GM12865 (cell line): Measurements from ENCODE around the gene NET1.

Experiments
- DNase-seq: peaks from one replicate; pipeline ENCODE4 v3.0.0; 2010; ENCODE audit warnings: low read depth
- H3K4me3 ChIP-seq: 2 replicates; pipeline ENCODE4 v1.5.1; 2011; ENCODE audit warnings: mild to moderate bottlenecking, low read depth, low read length, control low read depth
- TF ChIP-seq, protein P1 (sequence below): IDR thresholded peaks from 2 replicates; pipeline ENCODE4 v1.5.1; 2011; ENCODE audit warnings: low read length, control low read depth, low read depth, inconsistent platforms; ENCODE audit not compliant: insufficient read depth; ENCODE audit errors: missing control alignments

NET1 gene

DNA sequence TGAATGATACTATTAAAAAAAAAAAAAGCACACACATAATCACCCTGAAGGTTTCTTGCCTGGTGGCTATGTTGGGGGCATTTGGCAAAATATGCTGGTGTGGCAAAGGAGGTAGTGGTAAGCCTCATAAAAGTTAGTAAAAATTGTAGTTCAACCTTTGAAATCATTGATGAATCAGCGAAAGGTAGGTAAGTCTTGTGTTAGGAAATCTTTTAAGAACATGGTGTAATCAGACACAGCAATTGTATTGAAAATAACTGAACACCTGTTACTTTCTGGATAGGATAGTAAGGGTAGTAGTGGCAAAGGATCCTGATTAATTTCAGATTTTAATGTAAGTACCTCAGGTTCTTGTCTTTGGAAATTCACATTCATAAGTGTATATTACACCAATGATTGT lies 46.1 kb downstream of the NET1 start:
- no peak overlapping the region for H3K4me3 ChIP-seq
- TF ChIP-seq, protein P1, sequence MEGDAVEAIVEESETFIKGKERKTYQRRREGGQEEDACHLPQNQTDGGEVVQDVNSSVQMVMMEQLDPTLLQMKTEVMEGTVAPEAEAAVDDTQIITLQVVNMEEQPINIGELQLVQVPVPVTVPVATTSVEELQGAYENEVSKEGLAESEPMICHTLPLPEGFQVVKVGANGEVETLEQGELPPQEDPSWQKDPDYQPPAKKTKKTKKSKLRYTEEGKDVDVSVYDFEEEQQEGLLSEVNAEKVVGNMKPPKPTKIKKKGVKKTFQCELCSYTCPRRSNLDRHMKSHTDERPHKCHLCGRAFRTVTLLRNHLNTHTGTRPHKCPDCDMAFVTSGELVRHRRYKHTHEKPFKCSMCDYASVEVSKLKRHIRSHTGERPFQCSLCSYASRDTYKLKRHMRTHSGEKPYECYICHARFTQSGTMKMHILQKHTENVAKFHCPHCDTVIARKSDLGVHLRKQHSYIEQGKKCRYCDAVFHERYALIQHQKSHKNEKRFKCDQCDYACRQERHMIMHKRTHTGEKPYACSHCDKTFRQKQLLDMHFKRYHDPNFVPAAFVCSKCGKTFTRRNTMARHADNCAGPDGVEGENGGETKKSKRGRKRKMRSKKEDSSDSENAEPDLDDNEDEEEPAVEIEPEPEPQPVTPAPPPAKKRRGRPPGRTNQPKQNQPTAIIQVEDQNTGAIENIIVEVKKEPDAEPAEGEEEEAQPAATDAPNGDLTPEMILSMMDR, result no peak
- DNase-seq, result no peak

DNA sequence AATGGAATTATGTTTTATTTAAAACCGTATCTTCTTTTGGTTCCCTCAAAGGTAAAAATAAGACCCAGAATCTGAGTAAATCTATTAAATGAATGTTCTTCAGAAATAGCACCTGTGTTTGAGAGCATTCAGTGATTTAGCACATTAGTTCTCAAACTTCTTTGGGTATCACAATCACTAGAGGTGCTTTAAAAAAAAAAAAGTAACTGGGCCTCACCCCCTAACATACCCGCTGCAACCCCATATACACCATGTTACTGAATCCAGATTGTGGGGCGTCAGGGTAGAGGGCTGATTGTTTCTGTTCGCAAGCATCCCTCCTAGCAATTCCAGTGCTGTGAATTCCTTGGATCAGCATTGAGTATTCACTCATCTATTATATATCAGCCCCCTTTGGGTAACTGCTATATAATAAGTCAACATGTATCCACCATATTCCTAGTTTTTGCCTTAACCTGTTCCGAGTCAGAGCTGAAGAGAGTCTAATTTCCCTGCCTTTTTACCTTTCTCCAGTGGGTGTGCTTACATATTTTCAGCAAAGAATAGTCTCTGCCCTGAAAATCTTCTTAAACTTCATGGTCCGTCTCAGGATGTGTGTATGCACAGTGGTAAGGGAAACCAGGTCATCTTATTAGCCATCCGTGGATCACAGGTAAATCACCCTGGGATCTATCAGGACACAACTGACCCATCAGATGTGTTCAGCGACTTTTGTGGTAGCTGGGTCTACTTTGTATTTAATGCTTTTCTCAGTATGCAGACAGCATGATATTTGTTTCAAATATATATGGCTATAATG lies 46.8 kb downstream of the NET1 start:
- no peak for DNase-seq
- TF ChIP-seq, protein P1, result no peak
- H3K4me3 ChIP-seq, result no peak overlapping the region

DNA sequence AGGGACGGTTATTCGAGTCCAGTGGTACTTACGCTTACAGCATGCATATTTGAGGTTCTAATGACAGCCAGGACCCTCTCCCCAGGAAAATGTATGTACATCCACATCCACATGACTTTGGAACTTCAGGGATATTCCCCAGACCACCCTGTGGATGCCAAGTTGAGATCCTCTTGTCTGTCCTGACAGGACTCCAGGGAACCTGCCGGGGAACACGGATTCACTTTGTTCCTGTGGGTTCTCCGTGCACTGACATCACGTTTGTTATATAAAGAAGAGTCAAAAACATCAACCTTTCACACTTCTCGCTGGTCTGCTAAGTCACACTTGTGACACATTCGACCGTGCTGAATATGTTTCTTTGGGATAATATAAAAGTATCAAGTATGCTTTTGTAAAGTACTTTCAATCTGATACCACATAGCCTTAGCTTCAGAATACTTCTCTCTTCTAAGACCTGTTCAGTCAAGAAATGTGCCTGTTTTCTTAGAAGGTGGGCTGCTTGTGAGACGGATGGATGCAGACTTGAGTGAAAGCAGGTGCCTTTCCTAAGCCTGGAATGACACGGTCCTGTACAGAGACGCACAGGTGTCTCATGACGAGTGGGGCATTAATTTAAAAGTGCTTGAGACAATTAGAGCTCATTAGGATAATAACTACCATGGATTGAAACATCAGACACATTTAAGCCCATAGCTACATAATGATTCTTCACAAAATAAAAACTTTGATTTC lies 48.3 kb downstream of the NET1 start:
- TF ChIP-seq, protein P1, result no peak

DNA sequence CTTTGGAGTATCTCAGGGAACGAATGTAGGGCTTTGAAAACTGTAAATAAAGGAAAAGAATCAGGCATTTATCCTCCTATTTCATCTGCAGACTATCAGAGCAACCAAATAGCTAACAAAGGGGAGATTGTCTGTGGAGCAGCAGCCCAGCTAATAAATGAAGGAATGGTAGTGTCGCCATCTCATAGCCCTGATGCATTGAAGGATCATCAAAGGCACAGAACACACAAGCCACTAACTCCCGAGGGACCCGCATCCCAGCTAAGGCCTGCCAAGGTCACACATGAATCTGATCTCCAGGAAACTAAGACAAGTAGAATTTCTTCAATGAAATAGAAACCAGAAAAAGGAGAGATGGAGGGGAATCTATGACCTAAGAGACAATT lies 48.8 kb downstream of the NET1 start:
- H3K4me3 ChIP-seq, result no peak overlapping the region
- DNase-seq, result no peak

More for the DNA sequence above, 48.3 kb downstream of the NET1 start:
- H3K4me3 ChIP-seq, result no peak overlapping the region
- DNase-seq, result no peak

DNA sequence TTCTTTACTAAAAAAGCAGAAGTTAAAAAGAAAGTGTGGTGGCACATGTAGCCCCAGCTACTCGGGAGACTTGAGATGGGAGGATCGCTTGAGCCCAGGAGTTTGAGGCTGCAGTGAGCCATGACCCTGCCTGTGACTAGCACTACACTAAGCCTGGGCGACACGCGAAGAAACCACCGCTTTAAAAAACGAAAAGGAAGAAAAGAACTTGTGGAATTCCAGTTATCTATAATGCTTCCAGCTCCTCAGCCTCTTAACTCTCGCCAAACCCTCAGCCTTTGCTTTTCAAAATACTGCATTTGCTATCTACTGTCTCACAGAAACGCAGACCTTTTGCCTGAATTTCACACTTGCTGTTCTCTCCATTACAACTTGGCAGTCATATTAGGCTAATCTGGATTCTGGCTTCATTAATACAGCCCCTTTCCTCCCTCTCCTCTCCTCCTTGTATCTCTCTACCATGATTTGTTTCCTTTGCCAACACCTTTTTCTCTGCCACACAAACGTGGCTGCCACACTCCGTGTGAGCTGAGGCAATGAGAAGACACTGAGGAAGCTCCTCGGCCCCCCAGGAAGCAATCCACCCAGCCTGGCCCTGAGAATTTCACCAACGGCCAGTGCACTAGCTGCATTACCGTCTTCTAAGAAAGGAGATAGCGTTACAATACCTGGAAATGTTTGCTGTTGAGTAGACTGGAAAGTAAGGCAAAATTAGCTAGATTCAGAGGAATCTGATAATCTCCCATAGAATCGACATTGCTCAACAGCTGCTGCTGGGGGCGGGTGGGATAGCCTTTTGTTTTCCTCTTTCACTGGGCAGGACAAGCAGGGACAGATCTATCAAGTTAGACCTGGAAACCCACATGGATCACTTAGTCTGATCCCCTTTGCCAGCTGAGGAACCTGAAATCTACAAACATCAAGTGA lies 49.8 kb downstream of the NET1 start:
- H3K4me3 ChIP-seq, result no peak overlapping the region
- DNase-seq, result no peak
- TF ChIP-seq, protein P1, result no peak

More for the DNA sequence above, 48.8 kb downstream of the NET1 start:
- TF ChIP-seq, protein P1, result no peak

DNA sequence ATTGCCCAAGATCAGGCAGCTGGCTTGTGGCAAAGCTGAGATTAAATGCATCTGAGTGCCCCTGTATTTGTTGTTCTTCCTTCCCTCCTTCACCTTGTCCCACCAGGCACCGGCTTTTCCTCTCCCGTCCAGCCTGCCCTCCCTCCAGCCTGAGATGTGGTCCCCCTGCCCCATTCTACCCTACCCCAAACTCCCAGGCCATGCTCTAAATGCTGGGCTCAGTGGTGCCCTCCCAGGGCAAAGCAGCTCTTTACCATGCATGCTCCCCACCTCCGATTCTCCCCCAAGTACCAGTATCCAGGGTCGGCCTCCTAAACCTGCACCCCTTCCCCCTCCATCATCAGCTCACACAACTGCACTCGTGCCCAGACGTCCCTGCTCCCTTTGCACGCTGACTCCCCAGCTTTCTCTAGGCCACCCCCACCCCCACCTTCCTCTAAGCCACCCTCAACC lies 50.5 kb downstream of the NET1 start:
- DNase-seq, result no peak
- TF ChIP-seq, protein P1, result no peak
- no peak overlapping the region for H3K4me3 ChIP-seq
